IPS-11a (cell line): Measurements from ENCODE around the gene IFT25.

Experiments
- H3K4me3 ChIP-seq: one replicate; pipeline ENCODE4 v1.5.1; 2013; ENCODE audit warnings: low read depth, low read length, control low read depth

IFT25 gene

GRCh38 chr1:53957194-53957818, 11.8 kb upstream of the IFT25 start:
- no peak overlapping the region for H3K4me3 ChIP-seq

- H3K4me3 ChIP-seq: no peak overlapping the region
These were observed 11.0 kb upstream of the IFT25 start for GRCh38 chr1:53956308-53957168.

- H3K4me3 ChIP-seq: no peak overlapping the region
These were observed 8.6 kb upstream of the IFT25 start for GRCh38 chr1:53954128-53954527.

GRCh38 chr1:53951697-53952096, 6.2 kb upstream of the IFT25 start:
- no peak overlapping the region for H3K4me3 ChIP-seq

DNA sequence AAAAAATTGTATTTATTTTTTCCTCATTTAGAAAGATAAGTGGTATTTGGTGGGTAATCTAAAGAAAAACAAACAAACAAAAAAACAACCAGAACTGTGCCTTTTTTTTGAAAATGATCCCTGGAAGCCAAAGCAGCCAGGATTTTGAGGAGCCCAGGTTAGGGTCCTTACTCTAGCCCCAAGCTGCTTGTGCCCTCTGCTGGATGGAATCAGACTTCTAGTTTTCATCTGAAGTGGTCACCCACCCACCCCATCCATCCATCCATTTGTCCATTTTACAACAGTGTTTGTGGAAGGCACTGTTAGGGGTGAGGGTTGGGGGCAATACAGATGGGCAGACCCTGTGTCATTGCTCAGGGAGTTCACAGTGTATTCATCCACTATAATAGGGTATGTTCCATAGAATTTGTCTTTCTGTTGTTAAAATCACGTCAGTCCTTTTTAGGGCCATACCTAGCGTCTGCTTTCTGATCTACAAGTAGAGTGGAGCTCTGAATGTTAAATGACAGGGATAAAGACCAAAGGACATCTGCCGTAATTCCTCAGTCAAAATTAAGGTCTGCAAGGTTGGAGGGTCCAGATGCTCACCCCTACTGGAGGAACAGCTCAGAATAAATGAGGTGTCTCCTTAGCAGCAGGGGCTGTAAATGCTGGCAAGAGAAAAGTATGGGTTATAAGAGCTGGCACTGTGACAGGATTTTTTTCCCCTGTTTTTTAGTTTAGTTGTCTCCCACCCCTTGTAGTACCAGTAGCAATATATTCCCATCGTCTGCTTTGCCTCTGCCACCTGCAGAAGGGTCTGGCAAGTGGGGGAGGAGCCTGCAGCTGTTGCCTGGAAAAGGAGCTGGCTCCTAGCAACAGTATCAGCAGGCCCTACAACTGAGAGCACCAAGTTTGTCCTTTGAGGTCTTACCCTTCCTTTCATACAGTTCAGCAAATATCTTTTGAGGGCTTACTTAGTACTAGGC, 3.8 kb upstream of the IFT25 start:
- H3K4me3 ChIP-seq: no peak overlapping the region

DNA sequence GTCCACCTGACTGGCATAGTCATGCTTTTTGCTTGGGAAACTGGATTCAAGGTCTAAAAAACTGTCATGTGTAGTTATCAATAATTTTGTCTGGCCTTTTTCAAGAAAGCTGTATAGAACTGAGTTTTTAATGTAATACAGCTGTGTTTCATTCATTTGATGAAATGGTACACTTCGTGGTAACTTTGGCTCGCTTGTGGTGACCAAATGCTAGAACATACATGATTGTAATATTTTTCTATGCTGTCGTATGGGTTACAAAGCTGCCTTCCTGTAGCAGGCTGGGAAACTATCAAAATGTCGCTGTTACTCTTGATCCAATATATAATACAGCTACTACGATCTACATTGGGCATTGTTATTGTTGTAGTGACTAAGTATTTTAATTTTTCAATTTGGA, 2.8 kb upstream of the IFT25 start:
- no peak overlapping the region for H3K4me3 ChIP-seq

DNA sequence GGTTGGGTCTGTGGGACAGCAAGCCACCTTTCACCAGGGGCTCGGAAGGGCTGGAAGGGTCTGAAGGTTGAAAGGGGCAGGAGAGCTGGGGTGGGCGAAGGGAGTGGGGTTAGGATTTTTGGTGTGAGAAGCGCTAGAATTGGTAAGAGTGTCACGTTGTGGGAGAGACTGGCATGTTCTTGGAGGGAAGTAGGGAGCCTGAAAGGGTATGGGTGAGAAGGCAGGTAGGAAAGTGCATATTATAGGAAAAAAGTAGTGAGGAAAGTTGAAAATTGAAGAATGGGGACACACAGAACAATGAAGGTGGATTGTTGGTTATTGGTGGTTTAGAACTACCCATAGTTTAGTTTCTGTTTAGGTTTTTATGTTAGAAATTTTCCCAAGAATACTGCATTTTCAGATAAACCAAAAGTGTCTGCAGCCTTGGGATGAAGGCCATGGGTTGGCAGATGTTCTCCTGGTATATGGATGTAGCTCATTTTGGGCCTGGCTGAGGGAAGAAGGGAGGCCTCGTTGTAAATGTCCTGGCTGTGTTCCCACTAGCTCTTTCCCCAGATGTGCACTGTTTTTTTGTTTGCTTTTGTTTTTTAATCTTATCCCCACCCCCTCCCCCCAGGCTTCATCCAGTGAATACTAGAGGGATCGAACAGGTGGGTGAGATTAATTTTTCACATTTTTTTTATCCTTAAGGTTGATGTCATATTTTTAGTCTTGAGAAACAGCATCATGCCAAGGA, 1.8 kb upstream of the IFT25 start:
- peak overlapping the region; percentile 50 for H3K4me3 ChIP-seq

DNA sequence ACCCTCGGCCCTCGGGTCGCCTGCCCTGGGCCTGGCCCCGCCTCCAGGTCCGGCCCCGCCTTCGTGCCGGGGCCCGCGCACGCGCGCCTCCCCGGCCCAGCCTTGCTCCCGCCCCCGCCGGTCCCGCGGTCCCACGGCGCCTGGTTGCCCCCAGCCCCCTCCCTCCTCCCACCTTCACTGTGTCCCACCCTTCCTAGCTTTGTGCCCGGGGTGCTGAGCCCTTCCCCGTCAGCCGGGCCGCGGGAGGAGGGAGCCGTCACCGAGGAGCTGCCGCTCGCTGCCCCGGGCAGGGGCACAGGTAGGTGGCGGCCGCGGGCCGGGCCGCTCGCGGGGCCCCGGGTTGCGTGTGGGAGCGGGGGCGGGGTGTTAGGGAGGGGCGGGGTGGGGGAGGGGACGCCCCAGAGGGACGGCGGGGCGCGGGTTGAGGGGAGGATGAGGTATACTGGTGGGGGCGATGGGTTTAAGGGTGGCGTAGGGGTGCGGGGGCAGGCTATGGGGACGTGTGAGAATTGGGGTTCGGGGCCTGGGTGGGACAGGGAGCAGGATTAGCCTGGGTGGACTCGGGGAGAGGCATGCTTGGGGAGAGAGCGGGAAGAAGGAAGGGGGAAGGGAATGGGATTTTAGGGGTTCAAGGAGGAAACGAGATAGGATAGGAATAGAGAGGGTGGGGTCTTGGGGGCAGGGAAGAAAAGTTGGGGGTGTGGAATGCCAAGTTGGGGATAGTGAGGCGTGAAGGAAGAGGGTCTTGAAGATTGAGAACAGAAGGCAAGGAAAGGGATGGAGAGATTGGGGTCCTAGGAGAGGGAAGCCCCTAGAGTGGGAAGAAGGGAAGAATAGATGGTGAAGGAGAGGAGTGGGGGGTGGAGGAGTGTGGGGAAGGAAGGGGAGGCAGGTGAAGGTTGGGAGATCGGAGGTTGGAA, 1.0 kb upstream of the IFT25 start, which contains the start of gene LRRC42:
Gene LRRC42, plus strand, starts transcription at position 99 of the 920 bp plus-strand sequence. CDS start 5,650 bp downstream, outside the sequence.
- H3K4me3 ChIP-seq: peak within 1 kb of the TSS; percentile 80

DNA sequence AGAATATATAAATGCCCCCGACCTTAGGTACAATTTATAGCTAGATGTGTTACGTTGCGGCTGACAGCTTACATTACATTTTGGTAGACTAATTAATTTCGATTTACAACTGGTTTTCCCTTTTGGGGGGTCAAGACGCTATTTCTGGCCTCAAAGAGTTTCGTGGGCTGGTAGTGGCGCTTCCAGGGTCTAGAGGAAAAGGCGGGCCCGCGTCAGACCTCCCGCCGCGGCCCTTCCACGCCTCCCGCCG, 391 bp downstream of the IFT25 start:
- peak overlapping the region; percentile 80 for H3K4me3 ChIP-seq

DNA sequence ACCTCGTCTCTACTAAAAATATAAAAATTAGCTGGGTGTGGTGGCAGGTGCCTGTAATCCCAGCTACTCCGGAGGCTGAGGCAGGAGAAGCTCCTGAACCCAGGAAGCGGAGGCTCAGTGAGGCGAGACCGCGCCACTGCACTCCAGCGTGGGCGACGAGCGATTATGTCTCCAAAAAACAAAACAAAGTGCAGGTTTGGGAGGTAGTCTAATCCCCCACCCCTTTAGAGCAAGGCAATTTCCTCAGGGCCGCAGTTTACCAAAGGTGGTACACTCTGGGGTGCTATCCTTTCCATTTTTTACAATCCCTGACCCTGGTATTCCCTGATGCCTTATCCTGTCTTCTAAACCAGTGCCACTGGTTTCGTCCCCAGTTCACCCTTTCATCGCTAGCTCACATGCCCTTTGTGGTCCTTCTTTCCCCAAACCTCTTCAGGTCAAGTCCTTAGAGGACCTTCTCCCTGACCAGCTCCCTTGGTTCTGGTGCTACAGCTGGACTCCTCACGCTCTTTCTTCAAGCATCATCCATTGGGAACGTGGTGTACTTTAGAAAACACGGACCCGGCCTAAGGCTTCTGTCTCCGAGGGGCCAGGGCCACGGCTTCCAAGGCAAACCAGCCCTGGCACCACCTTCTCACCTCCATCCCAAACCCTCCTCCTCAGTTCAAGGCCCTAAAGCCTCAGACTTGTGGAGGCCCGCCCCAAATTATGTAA, 873 bp downstream of the IFT25 start:
- H3K4me3 ChIP-seq: peak overlapping the region; percentile 80

DNA sequence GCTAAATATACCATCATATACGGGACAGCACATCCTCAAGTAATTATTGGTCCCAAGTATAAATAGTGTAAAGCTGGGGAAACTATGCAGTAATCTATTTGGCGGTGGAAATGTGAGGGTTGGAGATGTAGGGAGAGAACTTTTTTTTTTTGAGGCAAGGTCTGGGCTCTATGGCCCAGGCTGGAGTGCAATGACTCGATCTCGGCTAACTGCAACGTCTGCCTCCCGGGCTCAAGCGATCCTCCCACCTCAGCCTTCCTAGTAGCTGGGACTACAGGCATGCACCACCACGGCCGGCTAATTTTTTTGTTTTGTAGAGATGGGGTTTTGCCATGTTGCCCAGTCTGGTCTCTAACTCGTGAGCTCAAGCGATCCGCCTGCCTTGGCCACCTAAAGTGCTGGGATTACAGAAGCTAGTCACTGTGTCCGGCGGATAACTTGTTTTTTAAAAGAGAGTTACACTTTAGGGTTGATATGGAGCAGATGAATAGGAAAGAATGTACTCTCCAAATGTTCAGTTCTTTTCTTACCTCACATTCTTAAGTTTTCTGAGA, 1.9 kb downstream of the IFT25 start:
- no peak overlapping the region for H3K4me3 ChIP-seq

GRCh38 chr1:53943090-53943489, 2.4 kb downstream of the IFT25 start:
- H3K4me3 ChIP-seq: no peak overlapping the region

DNA sequence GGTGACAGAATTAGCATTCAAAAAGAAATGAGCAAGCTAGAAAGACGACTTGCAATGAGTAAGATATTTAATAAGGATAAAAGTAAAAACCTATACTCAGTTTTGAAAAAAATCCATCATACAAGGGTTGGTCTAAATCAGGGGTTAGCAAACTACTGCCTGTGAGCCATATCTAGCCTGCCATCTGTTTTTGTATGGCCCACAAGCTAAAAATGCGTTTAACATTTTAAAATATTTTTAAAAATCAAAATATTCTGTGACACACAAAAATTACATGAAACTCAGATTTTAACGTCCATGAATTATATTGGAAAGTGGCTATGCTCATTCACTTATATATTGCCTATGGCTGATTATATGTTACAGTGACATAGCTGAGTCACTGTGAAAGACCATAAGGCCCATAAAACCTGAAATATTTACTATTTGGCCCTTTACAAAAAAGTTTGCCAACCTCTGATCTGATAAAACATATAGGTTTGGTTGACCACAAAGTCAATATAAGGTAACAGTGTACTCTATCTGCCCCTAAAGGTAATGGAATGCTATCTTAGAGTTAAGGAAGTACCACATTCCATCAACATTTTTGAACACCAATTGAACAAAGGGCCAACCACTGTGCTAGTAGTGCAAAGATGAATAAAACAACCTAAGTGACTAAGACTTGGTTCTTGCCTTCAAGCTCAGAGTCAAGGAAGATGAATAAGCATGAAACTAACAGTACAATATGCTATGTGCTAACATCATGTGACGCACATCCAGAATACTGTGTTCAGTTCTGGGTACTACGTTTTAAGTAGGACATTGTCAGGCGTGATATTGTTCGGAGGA, 3.2 kb downstream of the IFT25 start:
- H3K4me3 ChIP-seq: no peak overlapping the region

DNA sequence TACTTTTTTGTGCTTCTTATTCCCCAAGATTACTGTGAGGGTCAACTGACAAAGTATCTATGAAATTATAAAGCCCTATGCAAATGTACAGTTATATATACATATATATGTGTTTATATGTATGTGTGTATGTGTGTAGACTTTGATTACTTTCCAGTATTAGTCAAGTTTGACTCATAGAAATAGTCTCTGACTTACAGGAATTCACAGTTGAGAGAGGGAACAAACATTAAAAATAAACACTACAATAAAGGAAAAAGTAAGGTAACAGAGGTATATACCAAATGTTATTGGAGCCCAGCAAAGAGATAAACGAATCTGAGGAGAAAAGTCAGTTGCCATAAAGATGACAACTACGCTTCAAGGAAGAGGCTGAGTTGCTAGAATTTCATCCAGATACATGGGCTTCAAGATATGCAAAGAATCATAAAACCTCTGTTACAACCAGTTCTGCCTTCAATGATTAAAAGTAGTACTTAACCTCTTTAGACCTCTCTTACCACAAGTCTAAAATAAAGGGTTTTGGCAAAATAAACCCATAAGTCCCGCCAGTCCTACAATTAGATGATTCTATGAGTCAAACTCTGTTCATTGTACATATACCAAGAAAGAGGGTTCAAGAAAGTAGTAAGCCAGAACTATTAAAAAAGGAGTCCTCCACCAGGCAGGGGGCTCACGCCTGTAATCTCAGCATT, 7.2 kb downstream of the IFT25 start:
- H3K4me3 ChIP-seq: no peak overlapping the region

- H3K4me3 ChIP-seq: no peak overlapping the region
These were observed 9.1 kb downstream of the IFT25 start for GRCh38 chr1:53936430-53936829.

GRCh38 chr1:53934170-53934765, 11.2 kb downstream of the IFT25 start:
- no peak overlapping the region for H3K4me3 ChIP-seq

DNA sequence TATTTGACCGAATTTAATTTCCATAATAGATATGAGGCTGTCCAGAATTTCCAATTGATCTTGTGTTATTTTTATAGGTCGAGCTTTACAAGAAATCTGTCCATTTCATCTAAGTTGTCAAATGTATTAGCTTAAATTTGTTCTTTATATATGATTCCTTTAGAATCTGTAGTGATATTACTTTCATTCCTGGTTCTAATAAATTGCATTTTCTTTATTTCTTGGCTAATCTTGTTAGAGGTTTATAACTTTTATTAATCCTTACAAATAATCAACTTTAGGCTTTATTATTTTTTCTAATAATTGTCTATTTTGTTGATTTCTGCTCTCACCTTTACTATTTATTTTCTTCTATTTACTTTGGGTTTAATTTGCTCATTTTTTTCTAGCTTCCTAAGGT, 14.0 kb downstream of the IFT25 start:
- no peak overlapping the region for H3K4me3 ChIP-seq
